GM23248 (cell line): ENCODE data around the gene MB21D2. TPM values are rescaled to one million over a fixed set of nuclear protein-coding genes. Genes with fewer than 3 reads are reported as not detected.
A peak's percentile ranks its signal among the peaks of the same experiment; 100 is the strongest.

Experiments used
- DNase-seq: peaks from one replicate; pipeline ENCODE4 v3.0.0-alpha.2; 2015
- H2AFZ ChIP-seq: fragments of 200-600 bp; sonication (generic); 2 replicates; pipeline ENCODE4 v1.6.1; 2016; ENCODE audit warnings: antibody characterized with exemption
- H3F3A ChIP-seq: fragments of 200-600 bp; sonication (generic); 2 replicates; pipeline ENCODE4 v1.6.1; 2016; ENCODE audit warnings: mild to moderate bottlenecking, antibody characterized with exemption, mixed run types; ENCODE audit not compliant: insufficient read depth
- H3K27ac ChIP-seq: fragments of 200-600 bp; sonication (generic); 2 replicates; pipeline ENCODE4 v1.5.1; 2016; ENCODE audit warnings: mild to moderate bottlenecking
- H3K27me3 ChIP-seq: fragments of 200-600 bp; sonication (generic); replicated peaks from 2 replicates; pipeline ENCODE4 v1.6.1; 2016; ENCODE audit warnings: mild to moderate bottlenecking; ENCODE audit not compliant: insufficient read depth
- H3K36me3 ChIP-seq: fragments of 200-600 bp; sonication (generic); 2 replicates; pipeline ENCODE4 v1.6.1; 2016; ENCODE audit warnings: low read depth, mild to moderate bottlenecking
- H3K4me1 ChIP-seq: fragments of 200-600 bp; sonication (generic); 2 replicates; pipeline ENCODE4 v1.6.1; 2016; ENCODE audit warnings: mild to moderate bottlenecking; ENCODE audit not compliant: insufficient read depth
- H3K4me2 ChIP-seq: fragments of 200-600 bp; sonication (generic); one replicate; pipeline ENCODE4 v1.6.1; 2016; ENCODE audit warnings: mild to moderate bottlenecking; ENCODE audit not compliant: unreplicated experiment
- H3K4me3 ChIP-seq: fragments of 200-600 bp; sonication (generic); 2 replicates; pipeline ENCODE4 v1.5.1; 2016; ENCODE audit warnings: mild to moderate bottlenecking
- H3K79me2 ChIP-seq: fragments of 200-600 bp; sonication (generic); 2 replicates; pipeline ENCODE4 v1.6.1; 2016; ENCODE audit warnings: mild to moderate bottlenecking; ENCODE audit not compliant: insufficient read depth
- H3K9ac ChIP-seq: fragments of 200-600 bp; sonication (generic); 2 replicates; pipeline ENCODE4 v1.6.1; 2016; ENCODE audit warnings: mild to moderate bottlenecking
- H3K9me2 ChIP-seq: fragments of 200-600 bp; sonication (generic); 2 replicates; pipeline ENCODE4 v1.6.1; 2016; ENCODE audit warnings: mixed run types, mild to moderate bottlenecking, moderate library complexity; ENCODE audit not compliant: insufficient read depth
- H3K9me3 ChIP-seq: fragments of 200-600 bp; sonication (generic); one replicate; pipeline ENCODE4 v1.6.1; 2017; ENCODE audit warnings: low read depth
- H4K20me1 ChIP-seq: fragments of 200-600 bp; sonication (generic); 2 replicates; pipeline ENCODE4 v1.6.0; 2016; ENCODE audit not compliant: insufficient read depth
- EZH2 ChIP-seq: fragments of 200-600 bp; sonication (generic); IDR thresholded peaks from 2 replicates; pipeline ENCODE4 v1.6.1; 2018; ENCODE audit warnings: antibody characterized with exemption, mild to moderate bottlenecking; ENCODE audit not compliant: insufficient read depth, poor library complexity, severe bottlenecking
- EZH2phosphoT487 ChIP-seq: fragments of 200-600 bp; sonication (generic); IDR thresholded peaks from 2 replicates; pipeline ENCODE4 v1.6.1; 2018; ENCODE audit warnings: antibody characterized with exemption, moderate library complexity, mild to moderate bottlenecking, low read depth; ENCODE audit not compliant: insufficient read depth
- WGBS, 2 experiments: methylation state at CpG; one replicate each; pipeline ENCODE4 v1.1.6; 2015 to 2017; ENCODE audit warnings: low lambda C conversion rate in 2 of 2, low coverage in 1 of 2; ENCODE audit errors: missing lambda C conversion rate in 2 of 2; 5-methylcytosine and 5-hydroxymethylcytosine counted together
- in situ Hi-C: fragments of 300-500 bp; cut with MboI; formaldehyde crosslinking; loops from 2 replicates; pipeline ENCODE4 v1.15.0; 2020
- polyA plus RNA-seq: library from polyadenylated mRNA; unstranded; fragments of >200 nt; fragmentation: Nextera tagmentation; extraction: Ambion mirVana; gene quantifications from 2 replicates; pipeline ENCODE4 v1.2.1, GENCODE V29; 2016
- total RNA-seq: library from RNA; depleted of rRNA; stranded (reverse); fragments of >200 nt; shearing (Covaris generic); gene quantifications from 2 replicates; pipeline ENCODE4 v1.2.3, GENCODE V29; 2014

Gene MB21D2
- total and polyA plus RNA-seq, 2 experiments from 2014 or later = 10.9 to 26.4 TPM

GRCh38 chr3:192915722-192916121 is 1.9 kb downstream of the MB21D2 start:
- Histone ChIP-seq H2AFZ (no peak overlapping the region), H4K20me1 (no peaks in the 10 kb centered on the region), H3K4me1 (peaks cover 12% of the 10 kb centered on the region), H3K79me2 (peaks cover 64% of the 10 kb centered on the region), H3K9me2 (no peaks in the 10 kb centered on the region), H3K4me3 (peak overlapping the region; percentile 96), H3K4me2 (peak overlapping the region; percentile 94), H3K36me3 (no peaks in the 10 kb centered on the region), H3F3A (peaks cover 7% of the 10 kb centered on the region; the same call in 1 of the 2 replicates), H3K27me3 (no peaks in the 10 kb centered on the region), H3K27ac (no peak overlapping the region), H3K9ac (no peak overlapping the region), H3K9me3 (no peaks in the 10 kb centered on the region)
- WGBS, 2 experiments = 95 to 100% methylated on average over 2 of the region's 2 CpGs
- TF ChIP-seq EZH2 = no peak
- TF ChIP-seq EZH2phosphoT487 = no peak
- peak; percentile 24 for DNase-seq
- in situ Hi-C loops = no loop called here

DNA sequence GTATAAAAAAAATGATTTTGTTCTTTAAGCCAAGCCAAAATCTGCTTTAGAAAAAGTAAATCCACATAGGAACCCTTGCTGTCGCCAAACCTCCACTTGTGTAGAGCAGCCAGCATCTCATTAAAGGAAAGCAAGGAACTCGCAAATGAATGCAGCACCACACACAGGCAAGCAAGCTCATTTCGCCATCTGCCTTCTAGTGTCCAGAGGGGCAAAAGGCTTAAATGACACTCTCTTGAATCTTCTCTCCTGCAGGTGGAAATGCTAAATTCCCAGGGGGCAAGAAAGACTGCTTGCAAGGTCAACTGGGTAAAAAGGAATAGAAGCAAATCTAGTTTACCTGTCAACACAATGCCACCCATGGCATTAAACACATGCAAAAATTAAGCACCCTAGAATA is 2.4 kb downstream of the MB21D2 start:
- TF ChIP-seq EZH2 = no peak
- no peak for TF ChIP-seq EZH2phosphoT487
- DNase-seq = peak; percentile 61

GRCh38 chr3:192914848-192915247 is 2.8 kb downstream of the MB21D2 start:
- H3K4me3 ChIP-seq = peak overlapping the region; percentile 96
- H3K27ac ChIP-seq = no peak overlapping the region
- H3K9me2 ChIP-seq = no peaks in the 10 kb centered on the region
- no peaks in the 10 kb centered on the region for H3K36me3 ChIP-seq
- H3F3A ChIP-seq = peaks cover 7% of the 10 kb centered on the region; the same call in 1 of the 2 replicates
- no peak overlapping the region for H3K9ac ChIP-seq
- H3K27me3 ChIP-seq = no peaks in the 10 kb centered on the region
- DNase-seq = no peak
- H3K79me2 ChIP-seq = peaks cover 73% of the 10 kb centered on the region
- 94 to 95% methylated on average over 2 of the region's 2 CpGs for WGBS, 2 experiments
- H4K20me1 ChIP-seq = no peaks in the 10 kb centered on the region
- H2AFZ ChIP-seq = no peak overlapping the region
- H3K9me3 ChIP-seq = no peaks in the 10 kb centered on the region
- peak overlapping the region; percentile 94 for H3K4me2 ChIP-seq
- in situ Hi-C loops = no loop called here
- TF ChIP-seq EZH2 (no peak), EZH2phosphoT487 (no peak)
- H3K4me1 ChIP-seq = peaks cover 12% of the 10 kb centered on the region

More for the DNA sequence above, 2.4 kb downstream of the MB21D2 start:
- Histone ChIP-seq H3K4me2 (peak overlapping the region; percentile 94), H3K4me1 (peaks cover 12% of the 10 kb centered on the region), H3K9me2 (no peaks in the 10 kb centered on the region), H3K36me3 (no peaks in the 10 kb centered on the region), H3K27ac (no peak overlapping the region), H4K20me1 (no peaks in the 10 kb centered on the region), H2AFZ (no peak overlapping the region), H3K9me3 (no peaks in the 10 kb centered on the region), H3K27me3 (no peaks in the 10 kb centered on the region), H3K4me3 (peak overlapping the region; percentile 96), H3K9ac (no peak overlapping the region), H3K79me2 (peaks cover 68% of the 10 kb centered on the region), H3F3A (peaks cover 7% of the 10 kb centered on the region; the same call in 1 of the 2 replicates)
- in situ Hi-C loops = no loop called here
- 94 to 95% methylated on average over 3 of the region's 3 CpGs for WGBS, 2 experiments

DNA sequence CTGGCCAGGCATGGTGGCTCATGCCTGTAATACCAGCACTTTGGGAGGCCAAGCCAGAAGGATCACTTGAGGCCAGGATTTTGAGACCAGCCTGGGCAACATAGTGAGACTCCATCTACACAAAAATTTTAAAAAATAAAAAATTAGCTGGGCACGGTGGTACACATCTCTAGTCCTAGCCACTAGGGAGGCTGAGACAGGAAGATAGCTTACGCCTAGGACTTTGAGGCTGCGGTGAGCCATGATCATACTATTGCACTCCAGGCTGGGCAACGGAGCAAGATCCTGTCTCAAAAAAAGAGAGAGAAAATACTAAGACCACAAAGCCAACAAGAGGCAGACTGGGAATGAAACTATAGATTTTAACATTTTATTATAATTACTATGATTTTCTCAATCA is 4.1 kb downstream of the MB21D2 start:
- Histone ChIP-seq H3K9me3 (no peaks in the 10 kb centered on the region), H3K79me2 (peaks cover 86% of the 10 kb centered on the region), H2AFZ (no peak overlapping the region), H3K4me3 (no peak overlapping the region), H3K27ac (no peak overlapping the region), H3K36me3 (no peaks in the 10 kb centered on the region), H3K4me1 (peaks cover 12% of the 10 kb centered on the region), H3K4me2 (no peak overlapping the region), H3F3A (peaks cover 4% of the 10 kb centered on the region; the same call in 1 of the 2 replicates), H4K20me1 (no peaks in the 10 kb centered on the region), H3K9me2 (no peaks in the 10 kb centered on the region), H3K9ac (no peak overlapping the region), H3K27me3 (no peaks in the 10 kb centered on the region)
- no peak for DNase-seq
- TF ChIP-seq EZH2 = no peak
- no peak for TF ChIP-seq EZH2phosphoT487
- in situ Hi-C loops = no loop called here
- WGBS, 2 experiments = 98% methylated on average over 4 of the region's 4 CpGs
